GM18499 (cell line): ENCODE results near the gene TGFB1I1.
"Not testable (repeated sequence)": the region's sequence is repeated elsewhere in the genome, so short reads cannot be mapped to it uniquely, and the experiment has no call there.

Experiments used
- ATAC-seq: cut with Tn5 transposase; IDR thresholded peaks from one replicate; pipeline ENCODE4 v1.9.1; 2021; ENCODE audit warnings: moderate number of reproducible peaks; ENCODE audit not compliant: insufficient read depth, unreplicated experiment

TGFB1I1 gene

GRCh38 chr16:31485571-31485970 lies 13.6 kb downstream of the TGFB1I1 start:
- ATAC-seq, result no peak

- no peak for ATAC-seq
Measured at GRCh38 chr16:31486045-31486444, 14.1 kb downstream of the TGFB1I1 start.

GRCh38 chr16:31487071-31487719 lies 15.2 kb downstream of the TGFB1I1 start:
- ATAC-seq, result no peak

- ATAC-seq, result no peak
Measured at GRCh38 chr16:31487720-31488467, 15.9 kb downstream of the TGFB1I1 start.

GRCh38 chr16:31488468-31489297 lies 16.7 kb downstream of the TGFB1I1 start:
- ATAC-seq, result no peak

- no peak for ATAC-seq
Measured at GRCh38 chr16:31489298-31489564, 17.3 kb downstream of the TGFB1I1 start.

- ATAC-seq, result no peak
Measured at GRCh38 chr16:31489616-31490584, 17.9 kb downstream of the TGFB1I1 start.

- no peak for ATAC-seq
Measured at GRCh38 chr16:31491778-31492418, 19.9 kb downstream of the TGFB1I1 start.

- ATAC-seq, result no peak
Measured at GRCh38 chr16:31493506-31494125, 21.7 kb downstream of the TGFB1I1 start.

- ATAC-seq, result no peak
Measured at GRCh38 chr16:31496670-31497069, 24.7 kb downstream of the TGFB1I1 start.

- ATAC-seq, result no peak
Measured at GRCh38 chr16:31498493-31498892, 26.5 kb downstream of the TGFB1I1 start.

GRCh38 chr16:31499928-31500327 lies 28.0 kb downstream of the TGFB1I1 start:
- ATAC-seq, result no peak

GRCh38 chr16:31501226-31501965 lies 29.4 kb downstream of the TGFB1I1 start:
- no peak for ATAC-seq

- no peak for ATAC-seq
Measured at GRCh38 chr16:31501966-31502348, 30.0 kb downstream of the TGFB1I1 start.

- no peak for ATAC-seq
Measured at GRCh38 chr16:31502981-31503380, 31.0 kb downstream of the TGFB1I1 start.

GRCh38 chr16:31503555-31503954 lies 31.6 kb downstream of the TGFB1I1 start:
- ATAC-seq, result not testable (repeated sequence)

GRCh38 chr16:31504159-31504558 lies 32.2 kb downstream of the TGFB1I1 start:
- ATAC-seq, result no peak

GRCh38 chr16:31505483-31505882 lies 33.5 kb downstream of the TGFB1I1 start:
- peak; percentile 42 for ATAC-seq

GRCh38 chr16:31507617-31507928 lies 35.6 kb downstream of the TGFB1I1 start:
- ATAC-seq, result no peak
